Neural progenitor cell (in vitro differentiated cells): ENCODE data around the gene BSDC1. TPM values are rescaled to one million over a fixed set of nuclear protein-coding genes. Genes with fewer than 3 reads are reported as not detected.

Source experiments
- DNase-seq: peaks from one replicate; pipeline ENCODE4 v3.0.0-alpha.2; 2016; ENCODE audit warnings: low spot score
- H2AFZ ChIP-seq: fragments of 200-600 bp; sonication (generic); replicated peaks from 2 replicates; pipeline ENCODE4 v1.6.1; 2016; ENCODE audit warnings: antibody characterized with exemption
- H3F3A ChIP-seq: fragments of 200-600 bp; sonication (generic); 2 replicates; pipeline ENCODE4 v1.6.1; 2016; ENCODE audit warnings: antibody characterized with exemption, low read depth
- H3K27ac ChIP-seq: fragments of 200-600 bp; sonication (generic); 2 replicates; pipeline ENCODE4 v1.5.1; 2016; ENCODE audit warnings: mild to moderate bottlenecking
- H3K27me3 ChIP-seq: fragments of 200-600 bp; sonication (generic); 2 replicates; pipeline ENCODE4 v1.6.1; 2016; ENCODE audit warnings: mild to moderate bottlenecking, moderate library complexity
- H3K36me3 ChIP-seq: fragments of 200-600 bp; sonication (generic); 2 replicates; pipeline ENCODE4 v1.5.1; 2016
- H3K4me1 ChIP-seq: fragments of 200-600 bp; sonication (generic); 2 replicates; pipeline ENCODE4 v1.6.1; 2016; ENCODE audit warnings: mixed run types
- H3K4me2 ChIP-seq: fragments of 200-600 bp; sonication (generic); 2 replicates; pipeline ENCODE4 v1.6.1; 2016
- H3K4me3 ChIP-seq: fragments of 200-600 bp; sonication (generic); 2 replicates; pipeline ENCODE4 v1.5.1; 2016
- H3K79me2 ChIP-seq: fragments of 200-600 bp; sonication (generic); 2 replicates; pipeline ENCODE4 v1.6.1; 2016; ENCODE audit warnings: low read depth
- H3K9ac ChIP-seq: fragments of 200-600 bp; sonication (generic); 2 replicates; pipeline ENCODE4 v1.6.1; 2016
- H3K9me3 ChIP-seq: fragments of 200-600 bp; sonication (generic); 2 replicates; pipeline ENCODE4 v1.5.1; 2016; ENCODE audit warnings: low read depth
- H4K20me1 ChIP-seq: fragments of 200-600 bp; sonication (generic); 2 replicates; pipeline ENCODE4 v1.6.1; 2016; ENCODE audit warnings: low read depth
- H3K27ac Mint-ChIP-seq: 3 replicates; pipeline ENCODE4 v1.8.0; 2021; ENCODE audit warnings: mixed read lengths
- H3K27me3 Mint-ChIP-seq: 2 replicates; pipeline ENCODE4 v1.8.0; 2022; ENCODE audit warnings: low read depth, mild to moderate bottlenecking, inconsistent platforms, moderate library complexity, mixed read lengths; ENCODE audit not compliant: insufficient read depth
- H3K36me3 Mint-ChIP-seq: 3 replicates; pipeline ENCODE4 v1.8.0; 2021; ENCODE audit warnings: mixed read lengths
- H3K4me1 Mint-ChIP-seq: 3 replicates; pipeline ENCODE4 v1.8.0; 2021; ENCODE audit warnings: mixed read lengths
- H3K4me3 Mint-ChIP-seq: 3 replicates; pipeline ENCODE4 v1.8.0; 2021; ENCODE audit warnings: mild to moderate bottlenecking, moderate library complexity, mixed read lengths
- H3K9me3 Mint-ChIP-seq: 3 replicates; pipeline ENCODE4 v1.8.0; 2020; ENCODE audit warnings: mixed read lengths
- EZH2 ChIP-seq: fragments of 200-600 bp; sonication (generic); IDR thresholded peaks from 2 replicates; pipeline ENCODE4 v1.6.1; 2017; ENCODE audit warnings: antibody characterized with exemption, mild to moderate bottlenecking, moderate library complexity
- EZH2phosphoT487 ChIP-seq: fragments of 200-600 bp; sonication (generic); IDR thresholded peaks from 2 replicates; pipeline ENCODE4 v1.6.1; 2017; ENCODE audit warnings: antibody characterized with exemption
- total RNA-seq: library from RNA; depleted of rRNA; stranded (reverse); fragments of >200 nt; gene quantifications from 2 replicates; pipeline ENCODE4 v1.2.3, GENCODE V29; 2015; ENCODE audit warnings: low replicate concordance
- TF ChIP-seq, protein P1 (sequence below): fragments of 200-600 bp; sonication (generic); IDR thresholded peaks from 2 replicates; pipeline ENCODE4 v1.5.1; 2017; ENCODE audit warnings: antibody characterized with exemption, mild to moderate bottlenecking

The BSDC1 gene
- total RNA-seq, 1 donor from 2014 or later: 47.5 TPM

DNA sequence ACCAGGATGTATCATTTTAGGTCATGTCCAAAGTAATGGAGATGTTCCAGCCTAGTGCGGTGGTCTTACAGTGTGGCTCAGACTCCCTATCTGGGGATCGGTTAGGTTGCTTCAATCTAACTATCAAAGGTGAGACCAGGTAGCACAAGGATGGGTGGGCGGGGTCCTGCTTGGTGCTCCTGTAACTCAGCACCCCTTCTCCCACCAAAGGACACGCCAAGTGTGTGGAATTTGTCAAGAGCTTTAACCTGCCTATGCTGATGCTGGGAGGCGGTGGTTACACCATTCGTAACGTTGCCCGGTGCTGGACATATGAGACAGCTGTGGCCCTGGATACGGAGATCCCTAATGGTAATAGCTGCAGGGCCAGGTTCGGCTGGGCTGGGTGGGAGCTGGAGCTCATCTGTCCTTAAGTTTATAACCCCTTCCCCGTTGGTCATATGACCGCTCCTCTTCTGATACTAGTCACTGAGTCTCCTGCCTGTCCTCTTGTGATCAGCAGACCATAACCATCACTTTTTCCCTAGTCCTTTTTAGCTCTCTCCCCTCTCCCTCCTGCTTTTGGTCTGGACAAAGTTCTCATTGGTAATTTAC lies 63.6 kb downstream of the BSDC1 start:
- TF ChIP-seq EZH2phosphoT487 (no peak), EZH2 (no peak)
- TF ChIP-seq, protein P1, sequence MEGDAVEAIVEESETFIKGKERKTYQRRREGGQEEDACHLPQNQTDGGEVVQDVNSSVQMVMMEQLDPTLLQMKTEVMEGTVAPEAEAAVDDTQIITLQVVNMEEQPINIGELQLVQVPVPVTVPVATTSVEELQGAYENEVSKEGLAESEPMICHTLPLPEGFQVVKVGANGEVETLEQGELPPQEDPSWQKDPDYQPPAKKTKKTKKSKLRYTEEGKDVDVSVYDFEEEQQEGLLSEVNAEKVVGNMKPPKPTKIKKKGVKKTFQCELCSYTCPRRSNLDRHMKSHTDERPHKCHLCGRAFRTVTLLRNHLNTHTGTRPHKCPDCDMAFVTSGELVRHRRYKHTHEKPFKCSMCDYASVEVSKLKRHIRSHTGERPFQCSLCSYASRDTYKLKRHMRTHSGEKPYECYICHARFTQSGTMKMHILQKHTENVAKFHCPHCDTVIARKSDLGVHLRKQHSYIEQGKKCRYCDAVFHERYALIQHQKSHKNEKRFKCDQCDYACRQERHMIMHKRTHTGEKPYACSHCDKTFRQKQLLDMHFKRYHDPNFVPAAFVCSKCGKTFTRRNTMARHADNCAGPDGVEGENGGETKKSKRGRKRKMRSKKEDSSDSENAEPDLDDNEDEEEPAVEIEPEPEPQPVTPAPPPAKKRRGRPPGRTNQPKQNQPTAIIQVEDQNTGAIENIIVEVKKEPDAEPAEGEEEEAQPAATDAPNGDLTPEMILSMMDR: no peak
- peaks cover 6% of the 10 kb centered on the region for H3K36me3 ChIP-seq
- Mint-ChIP-seq H3K4me3 (no peak overlapping the region), H3K27me3 (peaks cover 28% of the 10 kb centered on the region), H3K36me3 (peaks cover 42% of the 10 kb centered on the region), H3K9me3 (no peaks in the 10 kb centered on the region), H3K27ac (no peak overlapping the region), H3K4me1 (peaks cover 30% of the 10 kb centered on the region)
- DNase-seq: no peak
- no peak overlapping the region for H3K4me3 ChIP-seq
- no peaks in the 10 kb centered on the region for H3K27me3 ChIP-seq
- H3K9me3 ChIP-seq: no peaks in the 10 kb centered on the region
- peaks cover 31% of the 10 kb centered on the region for H3K79me2 ChIP-seq
- H3K4me2 ChIP-seq: no peak overlapping the region
- peak overlapping the region; percentile 25 for H3K27ac ChIP-seq
- no peak overlapping the region for H3K9ac ChIP-seq
- peaks cover 59% of the 10 kb centered on the region for H3F3A ChIP-seq
- peaks cover 66% of the 10 kb centered on the region for H4K20me1 ChIP-seq
- no peak overlapping the region for H2AFZ ChIP-seq
- peaks cover 13% of the 10 kb centered on the region for H3K4me1 ChIP-seq

- peaks cover 6% of the 10 kb centered on the region for H3K36me3 ChIP-seq
These were observed 64.2 kb downstream of the BSDC1 start for GRCh38 chr1:32329931-32330466.

GRCh38 chr1:32327204-32327603 lies 67.0 kb downstream of the BSDC1 start:
- no peaks in the 10 kb centered on the region for H3K9me3 Mint-ChIP-seq
- peaks cover 19% of the 10 kb centered on the region for H3K27me3 Mint-ChIP-seq
- TF ChIP-seq EZH2phosphoT487: no peak
- TF ChIP-seq, protein P1: no peak
- no peak for TF ChIP-seq EZH2
- peaks cover 53% of the 10 kb centered on the region for H4K20me1 ChIP-seq
- H3K4me3 ChIP-seq: no peak overlapping the region
- H3K36me3 ChIP-seq: no peaks in the 10 kb centered on the region
- H3K4me3 Mint-ChIP-seq: no peak overlapping the region
- H3K9ac ChIP-seq: no peak overlapping the region
- H3F3A ChIP-seq: peaks cover 29% of the 10 kb centered on the region
- no peak overlapping the region for H3K27ac Mint-ChIP-seq
- H3K4me1 ChIP-seq: no peaks in the 10 kb centered on the region
- H3K79me2 ChIP-seq: no peaks in the 10 kb centered on the region
- peaks cover 13% of the 10 kb centered on the region for H3K4me1 Mint-ChIP-seq
- DNase-seq: no peak
- H3K36me3 Mint-ChIP-seq: peaks cover 32% of the 10 kb centered on the region
- H3K4me2 ChIP-seq: no peak overlapping the region
- H3K27me3 ChIP-seq: no peaks in the 10 kb centered on the region
- no peaks in the 10 kb centered on the region for H3K9me3 ChIP-seq
- H2AFZ ChIP-seq: no peak overlapping the region
- no peak overlapping the region for H3K27ac ChIP-seq

More at GRCh38 chr1:32329931-32330466, 64.2 kb downstream of the BSDC1 start:
- H3K4me1 ChIP-seq: peaks cover 13% of the 10 kb centered on the region
- DNase-seq: no peak
- H3K9ac ChIP-seq: no peak overlapping the region
- peaks cover 57% of the 10 kb centered on the region for H3F3A ChIP-seq
- H3K27me3 ChIP-seq: no peaks in the 10 kb centered on the region
- peaks cover 44% of the 10 kb centered on the region for H3K36me3 Mint-ChIP-seq
- TF ChIP-seq EZH2phosphoT487: no peak
- TF ChIP-seq, protein P1: no peak
- TF ChIP-seq EZH2: no peak
- H4K20me1 ChIP-seq: peaks cover 64% of the 10 kb centered on the region
- peak overlapping the region; percentile 49 for H3K4me3 Mint-ChIP-seq
- no peak overlapping the region for H3K27ac Mint-ChIP-seq
- no peak overlapping the region for H3K27ac ChIP-seq
- no peaks in the 10 kb centered on the region for H3K9me3 ChIP-seq
- no peak overlapping the region for H2AFZ ChIP-seq
- H3K4me1 Mint-ChIP-seq: peaks cover 30% of the 10 kb centered on the region
- H3K4me3 ChIP-seq: no peak overlapping the region
- no peak overlapping the region for H3K4me2 ChIP-seq
- H3K79me2 ChIP-seq: peaks cover 25% of the 10 kb centered on the region
- no peaks in the 10 kb centered on the region for H3K9me3 Mint-ChIP-seq
- H3K27me3 Mint-ChIP-seq: peaks cover 27% of the 10 kb centered on the region
